HG03108 (cell line): Measurements from ENCODE around the gene UPF2.
"Not testable (repeated sequence)": the region's sequence is repeated elsewhere in the genome, so short reads cannot be mapped to it uniquely, and the experiment has no call there.

Experiments used
- ATAC-seq: cut with Tn5 transposase; IDR thresholded peaks from one replicate; pipeline ENCODE4 v1.9.1; 2021; ENCODE audit warnings: moderate library complexity; ENCODE audit not compliant: unreplicated experiment

UPF2 gene

GRCh38 chr10:12042797-12043651 lies at the start of gene UPF2:
Gene UPF2 (minus strand): TSS chr10:12042809. CDS start chr10:12035423, 7,386 bp downstream.
- peak; percentile 53 for ATAC-seq

GRCh38 chr10:12091421-12091820 lies 48.8 kb upstream of the UPF2 start:
- no peak for ATAC-seq

GRCh38 chr10:12088919-12089318 lies 46.3 kb upstream of the UPF2 start:
- no peak for ATAC-seq

- no peak for ATAC-seq
Measured at GRCh38 chr10:12081879-12082557, 39.4 kb upstream of the UPF2 start.

- ATAC-seq = no peak
Measured at GRCh38 chr10:12081470-12081869, 38.9 kb upstream of the UPF2 start.

- ATAC-seq = no peak
Measured at GRCh38 chr10:12077580-12078180, 35.1 kb upstream of the UPF2 start.

- no peak for ATAC-seq
Measured at GRCh38 chr10:12073526-12073925, 30.9 kb upstream of the UPF2 start.

GRCh38 chr10:12071441-12071840 lies 28.8 kb upstream of the UPF2 start:
- not testable (repeated sequence) for ATAC-seq

- ATAC-seq = peak; percentile 99
Measured at GRCh38 chr10:12068449-12069269, 26.1 kb upstream of the UPF2 start, which contains the start of gene DHTKD1. Gene DHTKD1 (plus strand): TSS chr10:12068954. CDS start chr10:12069034, 80 bp downstream.

- ATAC-seq = no peak
Measured at GRCh38 chr10:12067336-12067735, 24.7 kb upstream of the UPF2 start.

GRCh38 chr10:12063483-12063818 lies 20.8 kb upstream of the UPF2 start:
- ATAC-seq = no peak

GRCh38 chr10:12062754-12063482 lies 20.3 kb upstream of the UPF2 start:
- no peak for ATAC-seq

- no peak for ATAC-seq
Measured at GRCh38 chr10:12061124-12061523, 18.5 kb upstream of the UPF2 start.

GRCh38 chr10:12056748-12057147 lies 14.1 kb upstream of the UPF2 start:
- no peak for ATAC-seq

GRCh38 chr10:12055732-12056131 lies 13.1 kb upstream of the UPF2 start:
- no peak for ATAC-seq

GRCh38 chr10:12051241-12051640 lies 8.6 kb upstream of the UPF2 start:
- ATAC-seq = no peak

- ATAC-seq = no peak
Measured at GRCh38 chr10:12050528-12050927, 7.9 kb upstream of the UPF2 start.

GRCh38 chr10:12048547-12048946 lies 5.9 kb upstream of the UPF2 start:
- ATAC-seq = no peak

GRCh38 chr10:12045596-12045995 lies 3.0 kb upstream of the UPF2 start:
- ATAC-seq = no peak

GRCh38 chr10:12042409-12042796 lies 206 bp downstream of the UPF2 start:
- peak; percentile 2 for ATAC-seq
